H54 (cell line): ENCODE measurements around the gene GIPC1.
A peak's percentile ranks its signal among the peaks of the same experiment; 100 is the strongest.

Experiments
- DNase-seq: peaks from one replicate; pipeline ENCODE4 v3.0.0; 2011; ENCODE audit warnings: low spot score, mixed read lengths; ENCODE audit not compliant: insufficient read length
- FAIRE-seq: peaks from 3 replicates; lab custom pipeline; 2011; peaks lifted over from hg19 to GRCh38; lab: Jason Lieb, UNC
- POLR2A ChIP-seq: IDR thresholded peaks from 2 replicates; pipeline ENCODE4 v1.6.1; 2011; ENCODE audit warnings: low read depth, mild to moderate bottlenecking, low read length

The GIPC1 gene

GRCh38 chr19:14494411-14494810 lies 1.5 kb downstream of the GIPC1 start:
- no peak for FAIRE-seq
- no peak for DNase-seq
- TF ChIP-seq POLR2A: no peak

GRCh38 chr19:14492756-14493337 lies 3.1 kb downstream of the GIPC1 start:
- no peak for TF ChIP-seq POLR2A
- FAIRE-seq: no peak
- DNase-seq: no peak

- FAIRE-seq: no peak
- no peak for TF ChIP-seq POLR2A
- no peak for DNase-seq
Measured at GRCh38 chr19:14487370-14488125, 8.4 kb downstream of the GIPC1 start.

- no peak for DNase-seq
- FAIRE-seq: no peak
- no peak for TF ChIP-seq POLR2A
Measured at GRCh38 chr19:14482172-14482941, 13.6 kb downstream of the GIPC1 start.

- no peak for TF ChIP-seq POLR2A
- FAIRE-seq: no peak
Measured at GRCh38 chr19:14480700-14481079, 15.2 kb downstream of the GIPC1 start.

GRCh38 chr19:14479975-14480699 lies 15.8 kb downstream of the GIPC1 start:
- FAIRE-seq: no peak
- DNase-seq: no peak
- TF ChIP-seq POLR2A: no peak

More at GRCh38 chr19:14480700-14481079, 15.2 kb downstream of the GIPC1 start:
- no peak for DNase-seq

DNA sequence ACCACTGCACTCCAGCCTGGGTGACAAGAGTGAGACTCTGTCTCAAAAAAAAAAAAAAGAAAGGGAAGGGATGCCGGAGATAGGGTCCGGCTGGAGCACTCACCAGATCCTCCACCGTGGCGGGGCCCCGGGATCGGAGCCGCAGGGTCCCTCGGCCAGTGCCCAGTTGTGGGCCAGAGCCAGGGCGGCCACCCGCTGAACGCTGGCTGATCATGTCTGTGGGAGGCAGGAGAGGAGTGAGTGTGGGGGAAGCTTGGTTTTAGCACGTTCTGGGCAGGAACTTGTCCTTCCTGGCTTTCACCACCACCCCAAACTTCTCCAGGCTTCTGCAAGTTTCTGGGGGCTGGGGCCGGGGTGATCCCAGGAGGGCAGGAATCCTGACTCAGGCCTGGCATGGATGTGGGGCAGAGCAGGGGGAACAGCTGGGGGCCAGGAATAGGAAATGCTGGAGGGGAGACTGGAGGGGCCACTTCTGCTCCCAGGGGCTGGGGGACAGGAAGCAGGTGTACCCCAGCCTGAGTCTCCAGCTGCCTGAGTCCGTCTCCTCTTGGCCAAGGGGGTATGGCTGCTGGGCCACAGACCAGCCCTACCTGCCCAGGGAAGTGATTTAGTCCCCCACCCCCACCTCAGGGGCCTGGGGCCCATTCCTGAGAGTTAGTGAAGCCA lies 16.5 kb downstream of the GIPC1 start:
- TF ChIP-seq POLR2A: no peak
- FAIRE-seq (no peak), DNase-seq (no peak)

- no peak for FAIRE-seq
- no peak for TF ChIP-seq POLR2A
- DNase-seq: no peak
Measured at GRCh38 chr19:14478113-14478545, 17.8 kb downstream of the GIPC1 start.

- DNase-seq (no peak), FAIRE-seq (no peak)
- TF ChIP-seq POLR2A: no peak
Measured at GRCh38 chr19:14477418-14478112, 18.4 kb downstream of the GIPC1 start.

DNA sequence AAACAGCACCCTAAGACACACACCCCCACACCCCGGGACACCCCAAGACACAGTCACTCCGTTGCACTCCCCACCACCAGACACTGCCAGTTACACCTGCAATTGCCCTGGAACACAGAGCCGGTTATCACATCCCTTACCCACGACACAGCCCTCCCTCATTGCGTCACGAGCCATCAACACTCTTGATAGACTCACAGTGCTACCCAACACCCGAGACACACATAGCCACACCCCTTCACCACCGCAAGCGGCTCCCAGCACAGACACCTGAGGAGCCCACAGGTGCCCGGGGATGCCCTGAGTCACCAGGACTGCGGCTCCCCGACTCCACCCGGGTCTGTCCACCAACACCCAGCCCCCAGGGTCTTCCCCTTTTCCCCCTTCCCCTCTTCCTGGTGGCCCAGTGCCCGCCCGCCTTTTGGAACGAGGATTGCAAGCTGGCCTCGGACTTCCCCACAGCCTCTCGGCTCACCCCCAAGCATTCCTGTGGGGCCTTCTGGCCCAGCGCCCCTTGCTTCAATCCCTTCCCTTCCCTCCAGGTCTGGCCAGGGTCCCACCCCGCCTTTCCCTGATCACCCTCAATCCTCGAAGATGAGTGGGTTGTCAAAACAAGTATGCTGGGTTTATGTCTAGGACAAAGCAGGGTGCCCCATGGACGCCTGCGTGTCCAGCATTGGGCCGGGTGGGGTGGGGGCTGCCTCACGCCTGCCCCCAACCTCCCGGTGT lies 19.1 kb downstream of the GIPC1 start:
- DNase-seq: peak; percentile 99
- peak; percentile 85 for FAIRE-seq
- TF ChIP-seq POLR2A: no peak

- DNase-seq: no peak
- FAIRE-seq: no peak
- no peak for TF ChIP-seq POLR2A
Measured at GRCh38 chr19:14476327-14476672, 19.6 kb downstream of the GIPC1 start.
